ENCODE measurements around the gene ROCK2. TPM values are rescaled to one million over a fixed set of nuclear protein-coding genes. Genes with fewer than 3 reads are reported as not detected.
A peak's percentile ranks its signal among the peaks of the same experiment; 100 is the strongest.

The ROCK2 gene
- total and polyA plus RNA-seq, 2 donors (not counting 1 experiment from before 2014, with no cell fraction given), result 32.0 to 58.1 TPM

- H3K9ac ChIP-seq (ENCODE audit: insufficient read depth, low read length), result no peak overlapping the region
- DNase-seq (ENCODE audit: low read depth in 2 of 2), result no peak
- no peaks in the 10 kb centered on the region for H4K20me1 ChIP-seq (ENCODE audit: control insufficient read depth, extremely low read depth, insufficient read depth, low read length)
- no peak overlapping the region for H3K4me2 ChIP-seq (ENCODE audit: extremely low read depth, insufficient read depth, low read length)
- no peaks in the 10 kb centered on the region for H3K27me3 ChIP-seq (ENCODE audit: control insufficient read depth, insufficient read depth, low read length)
- no peak overlapping the region for H3K27ac ChIP-seq (ENCODE audit: insufficient read depth, low read length)
- no peak overlapping the region for H2AFZ ChIP-seq (ENCODE audit: low read length)
- no peak overlapping the region for H3K4me3 ChIP-seq (replicated peaks in 1 of 4; ENCODE audit: control extremely low read depth in 1 of 4, insufficient read depth in 1 of 4, low read depth in 3 of 4, low read length in 4 of 4)
- no peaks in the 10 kb centered on the region for H3K36me3 ChIP-seq (ENCODE audit: control insufficient read depth, insufficient read depth, low read length)
- no peaks in the 10 kb centered on the region for H3K79me2 ChIP-seq (ENCODE audit: control insufficient read depth, insufficient read depth, low read length)
- no peaks in the 10 kb centered on the region for H3K9me3 ChIP-seq (ENCODE audit: control insufficient read depth, insufficient read depth, low read depth, low read length)
- no peak for TF ChIP-seq EZH2 (IDR thresholded peaks at IDR 0.05; ENCODE audit: low read length, missing control alignments)
- no peak for TF ChIP-seq CTCF (conservative IDR thresholded peaks at IDR 0.05 in 1 of 2, IDR thresholded peaks at IDR 0.05 in 1 of 2; ENCODE audit: low read depth in 1 of 2, low read length in 2 of 2)
- peaks cover 5% of the 10 kb centered on the region for H3K4me1 ChIP-seq (ENCODE audit: control insufficient read depth, extremely low read depth, insufficient read depth, low read length)
Observed at GRCh38 chr2:11363868-11364564, 19.6 kb upstream of the ROCK2 start.

DNA sequence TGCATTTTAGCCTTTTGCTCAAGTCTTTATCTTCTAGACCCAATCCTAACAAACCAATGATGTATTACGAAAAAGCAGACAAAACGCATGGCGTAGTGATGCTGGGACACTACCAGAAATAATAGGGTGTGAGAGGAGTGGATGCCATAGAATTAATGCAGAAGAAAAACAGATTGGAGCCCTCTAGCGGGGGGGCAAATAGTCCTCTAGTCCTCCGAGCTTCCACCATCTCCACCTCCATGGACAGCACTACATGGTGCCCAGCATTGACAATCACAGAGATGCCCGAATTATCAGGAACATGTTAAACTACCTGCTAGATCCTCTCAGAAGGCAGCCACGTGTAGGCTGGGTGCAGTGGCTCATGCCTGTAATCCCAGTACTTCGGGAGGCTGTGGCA is 15.4 kb upstream of the ROCK2 start:
- no peak overlapping the region for H3K9ac ChIP-seq (ENCODE audit: insufficient read depth, low read length)
- H3K4me1 ChIP-seq (ENCODE audit: control insufficient read depth, extremely low read depth, insufficient read depth, low read length), result peaks cover 3% of the 10 kb centered on the region
- TF ChIP-seq CTCF (conservative IDR thresholded peaks at IDR 0.05 in 1 of 2, IDR thresholded peaks at IDR 0.05 in 1 of 2; ENCODE audit: low read depth in 1 of 2, low read length in 2 of 2), result no peak
- TF ChIP-seq EZH2 (IDR thresholded peaks at IDR 0.05; ENCODE audit: low read length, missing control alignments), result no peak
- H3K27me3 ChIP-seq (ENCODE audit: control insufficient read depth, insufficient read depth, low read length), result no peaks in the 10 kb centered on the region
- H3K79me2 ChIP-seq (ENCODE audit: control insufficient read depth, insufficient read depth, low read length), result no peaks in the 10 kb centered on the region
- no peak for DNase-seq (ENCODE audit: low read depth in 2 of 2)
- no peak overlapping the region for H3K4me3 ChIP-seq (replicated peaks in 1 of 4; ENCODE audit: control extremely low read depth in 1 of 4, insufficient read depth in 1 of 4, low read depth in 3 of 4, low read length in 4 of 4)
- no peak overlapping the region for H3K27ac ChIP-seq (ENCODE audit: insufficient read depth, low read length)
- H2AFZ ChIP-seq (ENCODE audit: low read length), result no peak overlapping the region
- H3K9me3 ChIP-seq (ENCODE audit: control insufficient read depth, insufficient read depth, low read depth, low read length), result no peaks in the 10 kb centered on the region
- no peaks in the 10 kb centered on the region for H4K20me1 ChIP-seq (ENCODE audit: control insufficient read depth, extremely low read depth, insufficient read depth, low read length)
- H3K4me2 ChIP-seq (ENCODE audit: extremely low read depth, insufficient read depth, low read length), result no peak overlapping the region
- H3K36me3 ChIP-seq (ENCODE audit: control insufficient read depth, insufficient read depth, low read length), result no peaks in the 10 kb centered on the region

GRCh38 chr2:11357428-11357972 is 13.1 kb upstream of the ROCK2 start:
- Histone ChIP-seq H4K20me1 (ENCODE audit: control insufficient read depth, extremely low read depth, insufficient read depth, low read length) (no peaks in the 10 kb centered on the region), H3K4me3 (replicated peaks in 1 of 4; ENCODE audit: control extremely low read depth in 1 of 4, insufficient read depth in 1 of 4, low read depth in 3 of 4, low read length in 4 of 4) (no peak overlapping the region), H3K27me3 (ENCODE audit: control insufficient read depth, insufficient read depth, low read length) (peaks cover 3% of the 10 kb centered on the region), H3K9me3 (ENCODE audit: control insufficient read depth, insufficient read depth, low read depth, low read length) (no peaks in the 10 kb centered on the region), H3K9ac (ENCODE audit: insufficient read depth, low read length) (no peak overlapping the region), H3K79me2 (ENCODE audit: control insufficient read depth, insufficient read depth, low read length) (no peaks in the 10 kb centered on the region), H3K4me2 (ENCODE audit: extremely low read depth, insufficient read depth, low read length) (no peak overlapping the region), H2AFZ (ENCODE audit: low read length) (no peak overlapping the region), H3K27ac (ENCODE audit: insufficient read depth, low read length) (no peak overlapping the region), H3K4me1 (ENCODE audit: control insufficient read depth, extremely low read depth, insufficient read depth, low read length) (peaks cover 3% of the 10 kb centered on the region), H3K36me3 (ENCODE audit: control insufficient read depth, insufficient read depth, low read length) (no peaks in the 10 kb centered on the region)
- peak in 1 of 2 donors; percentile 52 for DNase-seq (ENCODE audit: low read depth in 2 of 2)
- no peak for TF ChIP-seq CTCF (conservative IDR thresholded peaks at IDR 0.05 in 1 of 2, IDR thresholded peaks at IDR 0.05 in 1 of 2; ENCODE audit: low read depth in 1 of 2, low read length in 2 of 2)
